ENCODE measurements around the gene R3HDM4. TPM values are rescaled to one million over a fixed set of nuclear protein-coding genes. Genes with fewer than 3 reads are reported as not detected.

Gene R3HDM4
- total and polyA plus RNA-seq, 10 of the 15 experiments (the other 5 are each of a cell fraction or from before 2014, with no cell fraction given) = 1.3 to 65.8 (median 27.7) TPM

GRCh38 chr19:861756-862580 lies 51.1 kb downstream of the R3HDM4 start (continued):
- TF ChIP-seq BHLHE40 (IDR thresholded peaks at IDR 0.05; ENCODE audit: borderline replicate concordance in 1 of 2, low read depth in 2 of 2, low read length in 1 of 2) = peak in 1 of 2 experiments; percentile 62; a peak in 1 of 4 replicates

DNA sequence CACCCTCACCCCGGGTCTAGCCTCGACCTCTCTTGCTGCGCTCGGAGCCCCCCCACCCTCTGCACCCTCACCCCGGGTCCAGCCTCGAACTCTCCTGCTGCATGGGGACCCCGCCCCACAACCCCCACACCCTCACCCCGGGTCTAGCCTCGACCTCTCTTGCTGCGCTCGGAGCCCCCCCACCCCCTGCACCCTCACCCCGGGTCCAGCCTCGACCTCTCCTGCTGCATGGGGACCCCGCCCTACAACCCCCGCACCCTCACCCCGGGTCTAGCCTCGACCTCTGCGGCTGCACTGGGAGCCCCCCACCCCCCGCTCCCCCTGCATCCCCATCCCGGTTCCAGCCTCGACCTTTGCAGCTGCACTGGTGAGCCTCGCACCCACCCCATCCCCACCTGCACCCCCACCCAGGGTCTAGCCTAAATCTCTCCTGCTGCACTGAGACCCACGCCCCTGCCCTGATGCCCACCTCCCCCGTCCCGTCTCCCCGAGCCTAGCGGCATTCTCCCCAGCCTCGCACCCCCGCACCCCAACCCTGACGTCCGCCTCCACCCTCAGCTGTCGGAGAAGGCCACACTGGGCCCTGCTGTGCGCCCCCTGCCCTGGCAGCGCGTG lies 51.8 kb downstream of the R3HDM4 start:
- no peak overlapping the region for H3K27ac ChIP-seq (ENCODE audit: control insufficient read depth, insufficient read depth)
- FAIRE-seq (no peak), DNase-seq (ENCODE audit: low read depth, low spot score) (no peak), ATAC-seq (no peak)
- POLR2A ChIA-PET = no interaction called here
- in situ Hi-C loops (cut with MboI) (no loop called here), intact Hi-C loops (cut with micrococcal nuclease; ENCODE audit: unreplicated experiment) (loop anchor here (5.0 kb wide), 1 partner anchor 136 kb away; no protein-coding TSS in a partner anchor)
- H3K9me3 ChIP-seq (replicated peaks; ENCODE audit: control insufficient read depth, insufficient read depth, low read length) = no peaks in the 10 kb centered on the region
- no TSS peak for BruUV-seq (replicated peaks)
- no peak overlapping the region for H3K9ac ChIP-seq (ENCODE audit: control insufficient read depth, insufficient read depth, low read length)
- no peak overlapping the region for H3K4me2 ChIP-seq (ENCODE audit: control insufficient read depth, insufficient read depth)
- TF ChIP-seq, protein P1, sequence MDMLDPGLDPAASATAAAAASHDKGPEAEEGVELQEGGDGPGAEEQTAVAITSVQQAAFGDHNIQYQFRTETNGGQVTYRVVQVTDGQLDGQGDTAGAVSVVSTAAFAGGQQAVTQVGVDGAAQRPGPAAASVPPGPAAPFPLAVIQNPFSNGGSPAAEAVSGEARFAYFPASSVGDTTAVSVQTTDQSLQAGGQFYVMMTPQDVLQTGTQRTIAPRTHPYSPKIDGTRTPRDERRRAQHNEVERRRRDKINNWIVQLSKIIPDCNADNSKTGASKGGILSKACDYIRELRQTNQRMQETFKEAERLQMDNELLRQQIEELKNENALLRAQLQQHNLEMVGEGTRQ (IDR thresholded peaks at IDR 0.05; ENCODE audit: borderline replicate concordance, low read depth, low read length) = no peak
- TF ChIP-seq ZSCAN29 (IDR thresholded peaks at IDR 0.05) (no peak), SMAD1 (IDR thresholded peaks at IDR 0.05; ENCODE audit: low read depth, partially characterized antibody) (no peak), DPF2 (IDR thresholded peaks at IDR 0.05) (0 out of 2 replicates have a peak, but pooled peaks have one; percentile 28), CHD1 (IDR thresholded peaks at IDR 0.05; ENCODE audit: low read depth, low read length) (no peak), KDM1A (IDR thresholded peaks at IDR 0.05; ENCODE audit: borderline replicate concordance) (no peak)
- H3K4me3 ChIP-seq = no peak overlapping the region
- RAD21 ChIA-PET (ENCODE audit: unreplicated experiment) = interaction anchor here (4.5 kb wide), 1 partner anchor 58 kb away, joined by 46 read pairs; no protein-coding TSS in a partner anchor
- no peaks in the 10 kb centered on the region for H3K79me2 ChIP-seq (ENCODE audit: control insufficient read depth, insufficient read depth, low read length)
- CTCF ChIA-PET = no interaction called here
- SMC1A ChIA-PET (ENCODE audit: uncharacterized antibody, unreplicated experiment) = no interaction called here
- H2AFZ ChIP-seq (ENCODE audit: control insufficient read depth, low read depth, low read length) = no peak overlapping the region
- no peaks in the 10 kb centered on the region for H3K36me3 ChIP-seq (ENCODE audit: control insufficient read depth in 2 of 2, insufficient read depth in 2 of 2, low read length in 1 of 2)
- H4K20me1 ChIP-seq (ENCODE audit: control insufficient read depth, insufficient read depth) = no peaks in the 10 kb centered on the region
- H3K27me3 ChIP-seq (replicated peaks in 1 of 2; ENCODE audit: control insufficient read depth in 2 of 2, insufficient read depth in 2 of 2, low read length in 1 of 2) = no peaks in the 10 kb centered on the region; a peak in 1 of 4 replicates
- no CpG with 5 or more reads among the region's 35 CpGs for WGBS (ENCODE audit: insufficient coverage, insufficient replicate concordance, low lambda C conversion rate, missing lambda C conversion rate)
- H3K4me1 ChIP-seq (ENCODE audit: control insufficient read depth, insufficient read depth, low read length) = peaks cover 10% of the 10 kb centered on the region

Measured in GM12878 (cell line).